Activated naive CD4-positive, alpha-beta T cell (primary cell): Measurements from ENCODE around the gene DRG2.

ENCODE experiments used
- DNase-seq, 4 experiments: peaks; one replicate each; lab custom pipeline; 2025; lab: John Stamatoyannopoulos, UW

DRG2 gene, protein sequence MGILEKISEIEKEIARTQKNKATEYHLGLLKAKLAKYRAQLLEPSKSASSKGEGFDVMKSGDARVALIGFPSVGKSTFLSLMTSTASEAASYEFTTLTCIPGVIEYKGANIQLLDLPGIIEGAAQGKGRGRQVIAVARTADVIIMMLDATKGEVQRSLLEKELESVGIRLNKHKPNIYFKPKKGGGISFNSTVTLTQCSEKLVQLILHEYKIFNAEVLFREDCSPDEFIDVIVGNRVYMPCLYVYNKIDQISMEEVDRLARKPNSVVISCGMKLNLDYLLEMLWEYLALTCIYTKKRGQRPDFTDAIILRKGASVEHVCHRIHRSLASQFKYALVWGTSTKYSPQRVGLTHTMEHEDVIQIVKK

DNA sequence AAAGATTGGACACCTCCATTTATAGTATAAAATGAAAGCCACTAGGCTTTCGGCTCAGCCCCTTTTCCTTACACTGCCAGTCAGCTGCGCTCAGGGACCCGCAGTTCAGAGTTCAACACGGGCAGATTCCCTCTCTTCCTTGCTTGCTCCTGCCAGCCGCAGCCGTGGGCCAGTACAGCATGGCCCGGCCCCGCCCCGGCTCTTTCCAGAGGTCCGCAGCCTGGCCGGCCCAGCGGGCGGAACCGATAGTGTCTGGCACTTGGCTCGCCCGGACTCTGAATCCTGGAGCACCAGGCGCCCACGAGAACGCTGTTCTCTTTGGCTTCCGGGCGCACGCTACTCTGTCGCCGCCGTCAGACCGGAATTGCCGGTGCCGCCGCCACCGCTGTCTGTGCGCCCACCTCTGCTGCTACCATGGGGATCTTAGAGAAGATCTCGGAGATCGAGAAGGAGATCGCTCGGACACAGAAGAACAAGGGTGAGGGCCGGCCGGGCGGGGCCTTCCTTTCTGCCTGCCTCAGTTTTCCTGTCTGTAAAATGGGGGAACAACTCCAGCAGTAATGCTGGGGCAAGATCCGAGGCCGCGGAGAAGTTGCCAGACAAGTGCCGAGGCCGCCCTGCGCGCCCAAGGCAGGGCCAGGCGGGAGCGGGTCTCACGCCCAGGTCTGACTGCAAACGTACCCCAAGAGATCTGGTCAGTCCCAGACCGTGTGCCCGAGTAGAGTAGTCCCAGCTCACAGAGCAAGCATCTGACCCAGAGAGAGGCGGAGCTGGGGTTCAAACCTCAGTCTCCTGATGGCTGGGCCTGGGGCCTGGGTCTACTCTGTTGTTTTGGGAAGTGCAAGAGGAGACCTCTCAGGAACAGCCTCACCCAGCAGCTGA, at the start of gene DRG2:
Gene DRG2 (plus strand): TSS at position 339 of the 882 bp plus-strand sequence. CDS start 76 bp downstream, at position 415.
- DNase-seq = peak; percentile 83 to 84 (median 83)

DNA sequence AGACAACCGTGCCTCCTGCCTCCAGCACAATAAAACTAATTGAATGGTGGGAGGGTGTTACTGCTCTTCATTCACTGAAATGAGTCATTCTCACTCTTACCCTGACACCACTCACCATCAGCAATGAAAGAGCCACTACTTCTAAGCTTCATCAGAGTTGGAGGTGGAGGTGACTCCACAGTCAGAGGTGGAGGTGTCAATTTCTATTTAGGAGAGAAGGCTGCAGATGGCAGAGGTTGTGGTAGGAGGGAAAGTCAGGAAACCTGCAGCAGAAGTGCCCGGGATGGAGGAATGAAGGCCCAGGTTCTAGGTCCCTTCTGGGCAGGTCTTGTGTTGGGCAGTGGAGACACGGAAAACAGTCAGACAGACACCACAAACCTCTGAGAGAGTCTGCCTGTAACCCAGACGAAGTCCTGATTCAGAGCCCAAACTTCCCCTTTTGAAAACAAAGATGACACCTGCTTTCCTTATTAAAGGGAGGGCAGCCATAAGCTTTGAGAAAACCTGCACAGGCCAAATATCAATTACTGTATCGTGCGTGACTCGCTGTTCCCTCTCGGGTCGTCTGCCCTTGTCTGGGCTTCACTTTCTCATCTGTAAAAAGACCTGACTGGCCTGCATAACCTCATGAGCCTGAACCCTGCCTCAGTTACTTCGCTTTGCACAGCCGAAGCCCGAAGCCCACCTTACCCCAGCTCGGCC, 49.4 kb upstream of the DRG2 start:
- no peak for DNase-seq

DNA sequence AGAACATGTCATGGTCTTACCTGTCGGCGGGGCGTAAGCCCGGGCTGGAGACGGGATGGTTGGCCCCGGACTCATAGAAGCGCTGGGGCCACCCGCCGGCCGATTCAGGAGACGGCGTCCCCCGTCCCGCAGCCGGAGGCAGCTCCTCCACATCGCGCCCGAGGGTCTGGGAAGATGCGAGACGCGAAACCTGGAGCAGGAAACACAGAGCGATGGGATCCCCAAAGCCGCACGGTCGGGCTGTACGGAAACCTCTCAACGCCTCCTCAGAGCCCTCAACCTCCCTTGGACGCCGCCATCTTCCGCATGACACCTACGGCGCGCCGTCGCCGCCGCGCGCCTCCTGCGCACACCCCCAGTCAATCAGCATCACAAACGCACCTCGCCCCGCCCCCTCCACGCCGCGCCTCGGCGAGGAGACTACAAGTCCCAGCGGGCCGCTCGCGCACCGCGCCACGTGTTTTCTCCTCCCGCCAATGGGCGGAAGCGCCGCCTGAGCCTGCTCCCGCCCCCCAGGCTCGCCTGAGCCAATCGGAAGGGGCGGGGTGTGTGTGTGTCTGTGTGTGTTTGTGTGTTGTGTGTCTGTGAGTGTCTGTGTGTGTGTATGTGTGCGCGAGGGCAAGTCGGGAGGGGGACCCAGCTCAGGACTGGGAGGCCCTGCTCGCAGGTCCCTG, 48.8 kb upstream of the DRG2 start, which contains the start of the genes ATPAF2 and GID4:
Gene ATPAF2 (minus strand): TSS at position 308 of the 674 bp plus-strand sequence. CDS start 155 bp downstream, at position 153.
Gene GID4 (plus strand): TSS at position 548 of the 674 bp plus-strand sequence. CDS start 57 bp downstream, at position 605.
- peak; percentile 94 to 99 (median 98) for DNase-seq

DNA sequence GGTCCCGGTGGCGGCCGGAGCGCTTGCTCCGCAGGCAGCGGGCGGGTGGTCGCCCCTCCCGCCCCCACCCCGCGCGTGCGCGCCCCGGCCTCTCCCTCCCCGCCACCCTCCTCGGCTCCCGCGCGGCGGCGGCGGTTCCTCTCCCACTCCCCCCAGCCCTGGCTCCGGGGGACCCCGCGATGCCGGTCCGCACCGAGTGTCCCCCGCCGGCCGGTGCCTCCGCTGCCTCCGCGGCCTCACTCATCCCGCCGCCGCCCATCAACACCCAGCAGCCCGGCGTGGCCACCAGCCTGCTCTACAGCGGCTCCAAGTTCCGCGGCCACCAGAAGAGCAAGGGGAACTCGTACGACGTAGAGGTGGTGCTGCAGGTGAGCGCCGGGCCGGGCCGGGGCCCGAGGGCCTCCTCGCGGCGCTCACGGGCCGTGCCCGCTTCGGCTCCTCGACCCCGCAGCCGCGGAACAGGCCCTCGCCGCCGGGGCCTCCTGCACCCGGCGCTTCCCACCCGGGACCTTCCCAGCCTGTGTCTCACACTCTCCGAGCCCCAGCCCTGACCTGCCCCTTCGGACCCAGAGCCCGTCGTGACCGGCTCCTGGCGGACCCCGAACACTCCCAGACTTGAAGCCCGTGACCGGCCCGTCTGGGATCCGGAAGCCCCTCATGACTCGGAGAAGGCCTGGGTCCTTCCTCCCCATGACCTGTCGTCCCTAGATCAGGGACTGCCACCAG, 48.0 kb upstream of the DRG2 start:
- DNase-seq = peak in 1 of 4 experiments; percentile 54

DNA sequence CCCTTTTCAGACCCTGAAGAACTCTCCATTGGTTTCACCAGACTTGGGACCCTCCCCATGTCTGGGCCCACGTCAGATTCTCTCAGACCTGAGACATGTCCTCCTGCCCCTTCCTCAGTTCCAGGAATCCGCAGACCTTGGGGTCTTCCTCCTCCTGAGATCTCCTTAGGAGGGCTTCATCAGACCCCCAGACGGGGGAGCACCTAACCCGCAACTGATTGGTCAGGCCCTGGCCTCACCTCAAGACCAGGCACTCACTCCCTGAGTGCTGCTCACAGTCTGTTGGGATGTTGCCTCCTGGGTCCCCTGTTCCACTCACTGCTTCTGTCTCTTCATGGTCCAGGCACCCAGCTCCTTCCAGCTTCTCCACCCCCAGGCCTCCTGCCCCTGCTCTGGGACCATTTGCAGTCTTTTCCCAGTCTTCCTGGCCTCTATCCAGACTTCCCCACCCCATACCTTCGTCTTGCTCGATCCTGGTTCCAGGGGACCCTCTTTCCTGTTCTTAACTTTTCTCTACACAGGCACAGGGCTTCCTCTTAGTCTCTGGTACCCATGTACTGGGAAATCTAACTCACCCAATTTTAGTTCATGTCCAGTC, 47.4 kb upstream of the DRG2 start:
- no peak for DNase-seq

DNA sequence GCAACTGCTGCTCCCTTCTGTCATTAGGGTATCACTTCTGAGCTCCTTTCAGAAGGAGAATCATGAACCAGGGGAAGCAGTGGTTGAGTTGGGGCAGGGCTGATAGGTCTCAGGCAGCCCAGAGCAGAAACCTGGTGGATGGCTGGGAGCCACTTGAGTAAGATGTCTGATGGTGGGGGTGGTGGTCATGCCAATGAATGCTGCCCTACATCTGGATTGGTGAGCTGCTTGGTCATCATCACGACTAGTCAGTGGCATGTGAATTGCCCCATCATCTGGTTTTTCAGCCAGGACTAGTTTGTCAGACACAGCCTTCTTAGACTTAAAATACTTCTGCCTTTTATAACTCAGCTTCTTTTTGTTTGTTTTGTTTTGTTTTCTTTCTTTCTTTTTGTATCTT, 46.0 kb upstream of the DRG2 start:
- no peak for DNase-seq

DNA sequence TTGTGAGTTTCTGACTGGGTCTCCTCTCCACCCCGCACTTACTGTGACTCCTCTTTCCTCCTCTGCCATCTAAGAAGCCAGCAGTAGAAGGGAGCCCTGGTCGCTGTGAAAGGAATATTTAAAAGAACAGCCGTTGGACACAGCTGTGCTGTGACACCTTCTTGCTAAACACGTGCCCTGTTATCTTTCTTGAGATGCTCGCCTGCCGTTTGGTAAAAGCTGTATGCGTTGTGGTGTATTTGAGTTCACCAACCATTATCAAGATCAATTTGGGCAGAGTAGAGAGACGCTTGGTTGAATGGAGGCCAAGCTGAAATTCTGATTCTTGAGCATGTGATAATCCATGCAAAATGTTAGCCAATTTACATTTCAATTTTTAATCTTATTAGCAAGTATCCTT, 44.8 kb upstream of the DRG2 start:
- no peak for DNase-seq

DNA sequence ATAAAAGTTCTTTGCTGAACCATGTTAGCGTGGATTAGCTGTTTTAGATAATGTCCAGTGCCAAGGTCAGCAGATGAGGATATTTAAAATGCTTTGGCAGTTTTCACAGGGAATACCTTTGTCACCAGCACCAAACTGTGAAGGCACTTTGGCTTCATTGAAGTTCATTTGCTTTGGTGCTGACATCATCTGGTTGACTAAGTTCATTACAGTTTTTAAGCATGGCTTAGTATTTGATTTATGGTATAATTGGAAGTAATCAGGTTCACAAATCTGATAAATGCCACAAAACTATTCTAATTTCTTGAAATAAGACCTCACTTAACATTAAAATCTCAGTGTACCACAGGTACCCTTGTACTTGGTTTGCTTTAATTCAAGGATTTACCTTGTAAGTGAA, 44.3 kb upstream of the DRG2 start:
- DNase-seq = no peak

DNA sequence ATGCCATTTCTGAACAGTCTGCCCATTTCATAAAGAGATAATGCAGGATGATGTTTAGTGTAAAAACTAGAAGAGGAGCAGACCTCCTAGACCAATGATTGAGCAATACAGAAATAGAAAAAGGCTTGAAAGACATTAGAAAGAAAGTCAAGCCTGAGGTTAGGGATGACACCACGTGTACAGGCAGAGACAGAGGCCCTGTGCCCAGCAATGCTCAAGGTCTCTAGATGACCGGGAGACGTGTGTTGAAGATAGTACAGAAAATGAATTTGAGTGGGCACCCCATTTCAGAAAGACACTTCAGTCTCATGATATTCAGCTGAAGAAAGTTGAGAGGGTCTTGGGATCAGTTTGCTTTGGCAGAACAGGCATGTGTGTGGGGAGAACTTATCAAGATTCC, 43.1 kb upstream of the DRG2 start:
- no peak for DNase-seq

DNA sequence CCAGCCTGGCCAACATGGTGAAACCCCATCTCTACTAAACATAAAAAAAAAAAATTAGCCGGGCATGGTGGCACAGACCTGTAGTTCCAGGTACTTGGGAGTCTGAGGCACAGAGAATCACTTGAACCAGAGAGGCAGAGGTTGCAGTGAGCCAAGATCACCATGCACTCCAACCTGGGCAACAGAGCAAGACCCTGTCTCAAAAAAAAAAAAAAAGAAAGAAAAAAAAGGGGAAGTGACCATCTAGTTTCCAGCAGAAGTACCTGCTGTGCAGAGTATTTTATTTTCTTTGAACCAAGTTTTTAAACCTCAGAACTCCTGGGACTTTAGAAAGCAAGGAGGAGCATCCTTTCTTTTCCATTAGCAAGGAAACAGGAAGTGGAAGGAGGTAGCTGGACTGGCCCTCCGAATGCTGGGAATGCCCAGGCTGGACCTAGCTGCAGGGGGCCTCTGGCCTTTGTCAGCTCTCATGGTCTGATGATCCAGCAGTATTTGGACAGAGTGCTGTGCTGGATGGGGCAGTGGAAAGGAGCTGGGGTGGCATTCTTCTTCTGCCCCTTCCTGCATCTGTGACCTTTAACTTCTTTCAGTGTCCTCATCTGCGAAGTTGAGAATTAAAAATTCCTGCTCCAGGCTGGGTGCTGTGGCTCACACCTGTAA, 41.9 kb upstream of the DRG2 start:
- no peak for DNase-seq

DNA sequence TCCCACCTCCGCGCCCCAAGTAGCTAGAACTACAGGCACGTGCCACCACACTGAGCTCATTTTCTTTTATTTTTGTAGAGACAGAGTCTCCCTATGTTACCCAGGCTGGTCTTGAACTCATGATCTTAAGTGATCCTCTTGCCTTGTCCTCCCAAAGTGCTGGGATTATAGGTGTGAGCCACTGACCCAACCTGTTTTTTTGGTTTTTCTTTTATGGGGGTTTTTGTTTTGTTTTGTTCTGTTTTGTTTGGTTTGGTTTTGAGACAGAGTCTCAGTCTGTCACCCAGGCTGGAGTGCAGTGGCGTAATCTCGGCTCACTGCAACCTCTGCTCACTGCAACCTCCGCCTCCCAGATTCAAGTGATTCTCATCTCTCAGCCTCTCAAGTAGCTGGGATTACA, 32.2 kb upstream of the DRG2 start:
- no peak for DNase-seq

DNA sequence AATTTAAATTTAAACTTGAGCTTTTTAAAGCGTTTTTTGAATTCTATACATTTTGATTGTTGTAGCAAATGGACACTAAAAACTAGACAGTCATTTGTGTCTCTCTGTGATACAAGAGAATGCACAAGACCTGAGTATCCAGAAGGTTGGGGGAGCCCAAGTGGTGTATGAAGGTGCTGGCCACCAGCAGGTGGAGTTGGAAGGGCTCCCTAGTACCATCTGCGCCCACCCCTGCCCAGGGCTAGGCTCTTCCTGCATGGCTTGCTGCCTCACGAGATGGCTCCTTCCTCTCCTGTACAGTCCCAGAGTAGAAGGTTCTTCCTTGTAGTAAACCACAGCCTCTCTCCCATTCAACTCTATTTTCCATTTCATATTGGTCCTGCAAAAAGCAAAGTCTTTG, 31.5 kb upstream of the DRG2 start:
- no peak for DNase-seq

DNA sequence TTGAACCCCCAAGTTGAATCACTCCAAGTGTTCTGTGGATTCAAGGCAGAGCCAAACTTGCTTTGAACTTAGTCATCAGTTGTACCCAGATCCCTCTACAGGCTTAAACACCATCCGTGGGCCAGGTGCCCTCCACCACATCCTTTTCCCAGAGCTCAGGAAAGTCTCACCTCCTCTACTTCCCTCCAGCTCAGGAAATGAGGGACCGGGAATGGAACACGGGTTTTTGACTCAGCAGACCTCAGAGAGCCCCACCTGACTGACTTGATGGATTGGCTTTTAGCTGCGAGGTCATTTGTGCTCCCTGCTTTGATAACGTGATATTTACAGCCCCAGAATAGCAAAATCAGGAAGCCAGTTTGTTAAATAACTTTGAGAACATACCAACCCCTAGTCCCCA, 28.5 kb upstream of the DRG2 start:
- no peak for DNase-seq

DNA sequence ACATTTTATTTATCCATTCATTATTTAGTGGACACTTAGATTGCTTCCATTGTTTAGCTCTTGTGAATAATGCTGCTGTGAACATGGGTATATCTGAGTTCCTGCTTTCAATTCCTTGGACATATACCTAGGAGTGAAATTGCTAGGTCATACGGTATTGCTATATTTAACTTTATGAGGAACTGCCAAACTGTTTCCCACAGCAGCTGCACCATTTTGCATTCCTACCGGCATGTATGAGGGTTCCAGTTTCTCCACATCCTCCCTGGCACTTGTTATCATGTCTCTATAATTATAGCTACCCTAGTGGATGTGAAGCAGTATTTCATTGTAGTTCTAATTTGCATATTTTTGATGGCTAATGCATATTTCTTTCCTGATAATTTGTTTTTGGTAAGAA, 23.7 kb upstream of the DRG2 start:
- no peak for DNase-seq

DNA sequence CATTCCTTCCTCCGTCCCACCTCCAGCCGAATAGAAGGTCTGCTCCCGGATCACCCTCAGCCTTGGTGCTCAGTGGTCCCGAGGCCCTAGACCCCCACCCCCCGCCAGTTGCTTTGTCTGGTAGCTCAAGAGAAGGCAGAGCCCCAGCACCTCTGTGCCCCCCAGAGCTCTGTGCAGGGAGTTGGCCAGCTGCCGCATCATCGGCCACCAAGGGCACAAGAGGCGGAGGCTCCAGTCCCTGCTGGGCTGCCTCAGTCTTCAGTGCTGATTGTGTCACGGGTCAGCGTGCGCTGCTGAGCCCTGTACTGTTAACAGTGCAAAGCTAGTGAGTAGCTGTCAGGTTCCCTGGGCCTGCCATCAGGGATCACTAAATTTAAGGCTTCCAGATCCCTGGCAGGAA, 22.2 kb upstream of the DRG2 start:
- DNase-seq = no peak

DNA sequence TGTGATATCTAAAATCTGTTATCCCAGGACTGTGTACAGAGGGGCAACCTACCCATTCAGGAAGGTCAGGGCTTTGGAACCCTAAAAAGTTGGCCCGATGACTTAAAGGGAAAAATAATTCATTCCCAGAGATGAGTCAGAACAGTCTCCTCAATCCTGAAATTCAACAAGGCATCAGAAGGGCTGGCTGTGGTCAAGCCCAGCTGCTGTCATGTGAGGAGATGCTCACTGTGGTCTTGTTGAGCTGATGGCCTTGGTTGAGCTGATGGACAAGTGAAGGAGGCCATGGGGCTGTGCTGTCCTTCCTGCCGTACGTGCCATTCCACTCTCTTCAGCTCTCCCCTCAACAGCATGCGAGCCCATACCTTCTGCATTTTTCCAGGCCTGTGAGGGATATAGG, 20.9 kb upstream of the DRG2 start:
- DNase-seq = no peak

DNA sequence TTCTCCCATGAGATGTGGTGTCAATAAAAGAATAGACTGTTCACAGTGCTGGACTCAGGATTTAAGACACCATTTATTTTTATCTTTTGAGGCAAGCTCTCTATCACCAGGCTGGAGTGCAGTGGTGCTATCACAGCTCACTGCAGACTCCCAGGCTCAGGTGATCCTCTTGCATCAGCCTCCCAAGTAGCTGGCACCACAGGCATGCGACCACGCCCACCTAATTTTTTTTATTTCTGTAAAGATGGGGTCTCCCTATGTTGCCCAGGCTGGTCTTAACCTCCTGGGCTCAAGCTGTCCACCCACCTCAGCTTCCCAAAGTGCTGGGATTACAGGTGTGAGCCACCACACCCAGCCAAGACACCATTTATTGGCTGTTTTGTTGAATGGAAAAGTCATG, 18.6 kb upstream of the DRG2 start:
- no peak for DNase-seq

DNA sequence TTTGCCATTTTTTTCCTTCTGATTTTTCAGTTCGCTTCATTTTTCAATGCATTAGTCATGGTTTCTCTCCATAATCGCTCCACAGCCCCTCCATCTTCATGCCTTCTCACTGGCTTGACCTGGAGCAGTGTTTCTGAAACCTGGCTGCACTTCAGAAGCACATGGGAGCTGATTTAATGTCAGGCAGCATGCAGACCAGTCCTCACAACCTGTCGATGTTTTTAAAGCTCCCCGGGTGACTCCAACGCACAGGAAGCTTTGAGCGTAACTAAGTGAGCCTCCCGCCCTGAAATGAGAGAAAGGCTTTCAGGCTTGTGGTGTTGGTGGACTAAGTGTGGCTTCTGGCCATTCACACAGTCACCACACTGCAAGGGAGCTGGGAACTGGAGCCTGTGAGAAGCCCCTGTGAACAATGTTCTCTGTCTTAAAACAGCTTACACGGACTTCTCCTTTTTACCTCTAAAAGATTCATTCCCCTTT, 16.8 kb upstream of the DRG2 start:
- DNase-seq = no peak

DNA sequence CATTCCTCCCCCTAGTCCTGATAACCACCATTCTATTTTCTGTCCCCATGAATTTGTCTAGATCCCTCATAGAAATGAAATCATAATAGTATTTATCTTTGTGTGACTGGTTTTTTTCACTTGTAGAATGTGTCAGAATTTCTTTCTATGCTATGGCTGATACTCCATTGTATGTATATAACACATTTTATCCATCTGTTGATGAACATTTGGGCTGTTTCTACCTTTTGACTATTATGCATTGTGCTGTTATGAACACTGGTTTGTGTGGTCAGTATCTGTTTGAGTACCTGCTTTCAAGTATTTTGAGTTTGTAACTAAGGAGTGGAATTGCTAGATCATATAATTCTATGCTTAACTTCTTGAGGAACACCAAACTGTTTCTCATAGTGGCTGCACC, 16.0 kb upstream of the DRG2 start:
- DNase-seq = no peak
